ENCODE measurements around the gene SELE.

DNA sequence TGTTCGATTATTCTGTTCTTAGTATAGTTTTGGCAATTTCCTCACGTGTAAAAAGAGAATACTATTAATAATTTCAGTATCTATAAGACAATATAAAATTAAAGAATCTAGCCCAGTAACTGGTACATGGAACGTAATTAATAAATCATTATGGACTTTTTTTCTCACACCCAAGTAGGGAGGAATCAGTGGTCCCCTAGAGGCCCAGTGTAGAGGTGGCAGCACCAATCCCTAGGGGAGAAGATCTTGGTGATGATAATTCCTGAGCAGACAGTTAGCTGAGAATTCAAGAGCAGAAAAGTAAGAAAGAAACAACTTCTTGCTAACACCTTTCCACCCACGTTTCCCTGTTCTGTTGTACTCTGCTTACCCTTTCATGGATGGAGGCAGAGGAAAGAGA is 19.7 kb upstream of the SELE start:
- TF ChIP-seq CTCF (conservative IDR thresholded peaks at IDR 0.05 in 1 of 2, IDR thresholded peaks at IDR 0.05 in 1 of 2; ENCODE audit: extremely low read depth in 1 of 2, insufficient read depth in 1 of 2, low read depth in 1 of 2, low read length in 2 of 2) (peak; percentile 7 to 11), EZH2 (IDR thresholded peaks at IDR 0.05; ENCODE audit: borderline replicate concordance, low read length) (no peak)
